Lung (tissue), 12 donors: ENCODE data around the gene HS3ST3B1. TPM values are rescaled to one million over a fixed set of nuclear protein-coding genes. Genes with fewer than 3 reads are reported as not detected.

ENCODE experiments used
- ATAC-seq: fragments of 200-7000 bp; cut with Tn5 transposase; one replicate; pipeline ENCODE4 v1.9.1; 2020; ENCODE audit warnings: moderate number of reproducible peaks; ENCODE audit not compliant: insufficient read depth, low FRiP score
- DNase-seq, 3 donors: peaks; one replicate each; pipeline ENCODE4 v3.0.0-alpha.2; 2013 to 2017
- H3K27ac ChIP-seq, 2 donors: one replicate each; pipeline ENCODE4 v1.5.1; 2013; ENCODE audit warnings: mild to moderate bottlenecking in 2 of 2, moderate library complexity in 2 of 2, control low read depth in 1 of 2, inconsistent platforms in 1 of 2, low read depth in 1 of 2, low read length in 1 of 2
- H3K27me3 ChIP-seq, 3 donors: one replicate each; pipeline ENCODE4 v1.5.1; 2013; ENCODE audit warnings: low read length in 2 of 3; ENCODE audit not compliant: control insufficient read depth in 3 of 3, insufficient read depth in 3 of 3
- H3K36me3 ChIP-seq, 4 donors: one replicate each; pipeline ENCODE4 v1.5.1; 2013; ENCODE audit warnings: low read length in 4 of 4, mild to moderate bottlenecking in 1 of 4, moderate library complexity in 1 of 4; ENCODE audit not compliant: control insufficient read depth in 4 of 4, insufficient read depth in 4 of 4
- H3K4me1 ChIP-seq, 5 donors: one replicate each; pipeline ENCODE4 v1.5.1; 2013; ENCODE audit warnings: low read length in 5 of 5, mild to moderate bottlenecking in 2 of 5, moderate library complexity in 1 of 5; ENCODE audit not compliant: control insufficient read depth in 5 of 5, insufficient read depth in 5 of 5
- H3K4me3 ChIP-seq: one replicate; pipeline ENCODE4 v1.5.1; 2013; ENCODE audit warnings: mild to moderate bottlenecking, control low read depth, moderate library complexity
- H3K9ac ChIP-seq, 2 donors: one replicate each; pipeline ENCODE4 v1.5.1; 2013; ENCODE audit warnings: low read length in 2 of 2, control low read depth in 1 of 2; ENCODE audit not compliant: insufficient read depth in 1 of 2
- H3K9me3 ChIP-seq, 4 donors: one replicate each; pipeline ENCODE4 v1.5.1; 2013; ENCODE audit warnings: low read length in 3 of 4, mild to moderate bottlenecking in 1 of 4, moderate library complexity in 1 of 4; ENCODE audit not compliant: control insufficient read depth in 4 of 4, insufficient read depth in 3 of 4
- CTCF ChIP-seq: IDR thresholded peaks from 2 replicates; pipeline ENCODE4 v1.5.1; 2012; ENCODE audit warnings: mild to moderate bottlenecking; ENCODE audit errors: control extremely low read depth, extremely low read depth
- WGBS, 2 donors: extraction: QIAGEN DNeasy Blood & Tissue Kit; methylation state at CpG; one replicate each; pipeline ENCODE4 v1.1.7; 2013; 5-methylcytosine and 5-hydroxymethylcytosine counted together
- polyA plus RNA-seq, 2 donors: library from polyadenylated mRNA; stranded (reverse); fragments of 200-250 nt; gene quantifications; one replicate each; pipeline ENCODE4 v1.2.1, GENCODE V29; 2013
- total RNA-seq, 2 donors: library from RNA; depleted of rRNA in 1 of 2; stranded (reverse); fragments of >200 nt in 1 of 2; gene quantifications; one replicate each; pipeline ENCODE4 v1.2.1, GENCODE V29; 2014 to 2021
- donor health status: control.
- donor health status: control.
- donor health status: Bipolar disorder and iron deficiency.
- donor health status: healthy.
- donor health status: DM: yes; HTN: yes; CAD: no.

The HS3ST3B1 gene
- total and polyA plus RNA-seq, 4 donors, result 0.87 to 14.6 (median 5.3) TPM

- Histone ChIP-seq H3K4me3 (no peak overlapping the region), H3K9ac (no peak overlapping the region), H3K27ac (no peak overlapping the region), H3K36me3 (no peaks in the 10 kb centered on the region), H3K27me3 (peaks cover 0 to 71% (median 62%) of the 10 kb centered on the region in 3 donors), H3K9me3 (peaks cover 0 to 15% (median 0%) of the 10 kb centered on the region in 4 donors), H3K4me1 (peaks cover 0 to 46% (median 9%) of the 10 kb centered on the region in 5 donors)
- 46 to 57% methylated on average over 21 of the region's 21 CpGs for WGBS, 2 donors
- DNase-seq, result no peak
- TF ChIP-seq CTCF, result no peak
- ATAC-seq, result no peak
These were observed 3.4 kb downstream of the HS3ST3B1 start for GRCh38 chr17:14304222-14304772.

- 63 to 76% methylated on average over 15 of the region's 15 CpGs for WGBS, 2 donors
- Histone ChIP-seq H3K9ac (no peak overlapping the region), H3K27me3 (peaks cover 0 to 67% (median 58%) of the 10 kb centered on the region in 3 donors), H3K4me3 (no peak overlapping the region), H3K4me1 (peaks cover 0 to 41% (median 9%) of the 10 kb centered on the region in 5 donors), H3K36me3 (no peaks in the 10 kb centered on the region), H3K9me3 (peaks cover 0 to 15% (median 0%) of the 10 kb centered on the region in 4 donors), H3K27ac (no peak overlapping the region)
- DNase-seq, result no peak
- ATAC-seq, result no peak
- TF ChIP-seq CTCF, result no peak
These were observed 4.1 kb downstream of the HS3ST3B1 start for GRCh38 chr17:14304773-14305517.

GRCh38 chr17:14305785-14306496 is 5.1 kb downstream of the HS3ST3B1 start:
- Histone ChIP-seq H3K27me3 (peaks cover 0 to 60% (median 53%) of the 10 kb centered on the region in 3 donors), H3K27ac (no peak overlapping the region), H3K4me3 (no peak overlapping the region), H3K4me1 (peaks cover 0 to 38% (median 6%) of the 10 kb centered on the region in 5 donors), H3K36me3 (no peaks in the 10 kb centered on the region), H3K9ac (no peak overlapping the region), H3K9me3 (peaks cover 0 to 13% (median 0%) of the 10 kb centered on the region in 4 donors)
- TF ChIP-seq CTCF, result no peak
- ATAC-seq (no peak), DNase-seq (no peak)
- WGBS, 2 donors, result 70 to 71% methylated on average over 6 of the region's 6 CpGs
